H1 (cell line): Measurements from ENCODE around the gene ASAP2. TPM values are rescaled to one million over a fixed set of nuclear protein-coding genes. Genes with fewer than 3 reads are reported as not detected.

Source experiments
- CTCF ChIA-PET: fragments of 300-600 bp; sonication (Branson Sonifier 250); formaldehyde crosslinking; loops from one replicate; lab custom pipeline; 2021; ENCODE audit not compliant: partially characterized antibody; lab: Charles Lee
- POLR2A ChIA-PET: fragments of 300-600 bp; sonication (Branson Sonifier 250); formaldehyde crosslinking; loops from one replicate; lab custom pipeline; 2021; ENCODE audit warnings: inconsistent platforms; ENCODE audit not compliant: partially characterized antibody; lab: Charles Lee
- DNase-seq, 2 experiments: peaks; one replicate each; pipeline versions ENCODE4 v3.0.0 to v3.0.0-alpha.2; 2010 to 2022; ENCODE audit warnings: low spot score in 2 of 2, low read depth in 1 of 2, mixed read lengths in 1 of 2
- FAIRE-seq: peaks from 2 replicates; lab custom pipeline; 2011; peaks lifted over from hg19 to GRCh38; lab: Jason Lieb, UNC
- H2AFZ ChIP-seq: 2 replicates; pipeline ENCODE4 v1.8.1; 2012; ENCODE audit warnings: low read length, inconsistent platforms
- H2AK5ac ChIP-seq: 2 replicates; pipeline ENCODE4 v1.6.1; 2013; ENCODE audit warnings: low read depth, low read length
- H2BK120ac ChIP-seq: replicated peaks from 2 replicates; pipeline ENCODE3; 2013; ENCODE audit warnings: low read depth, low read length, inconsistent platforms
- H2BK12ac ChIP-seq: 2 replicates; pipeline ENCODE4 v1.6.1; 2013; ENCODE audit warnings: low read depth, low read length
- H2BK15ac ChIP-seq: 2 replicates; pipeline ENCODE4 v1.6.1; 2013; ENCODE audit warnings: low read length
- H2BK20ac ChIP-seq: 2 replicates; pipeline ENCODE4 v1.6.1; 2013; ENCODE audit warnings: low read length
- H2BK5ac ChIP-seq: 2 replicates; pipeline ENCODE4 v1.6.1; 2013; ENCODE audit warnings: low read depth, low read length
- H3K14ac ChIP-seq: 2 replicates; pipeline ENCODE4 v1.6.1; 2013; ENCODE audit warnings: inconsistent platforms; ENCODE audit not compliant: insufficient read length
- H3K18ac ChIP-seq: 2 replicates; pipeline ENCODE4 v1.6.1; 2013; ENCODE audit warnings: low read length; ENCODE audit errors: extremely low read depth
- H3K23ac ChIP-seq: 2 replicates; pipeline ENCODE4 v1.6.1; 2013; ENCODE audit warnings: inconsistent platforms; ENCODE audit not compliant: insufficient read length
- H3K23me2 ChIP-seq: 2 replicates; pipeline ENCODE4 v1.6.1; 2013; ENCODE audit warnings: low read depth, low read length
- H3K27ac ChIP-seq: 2 replicates; pipeline ENCODE4 v1.6.1; 2011; ENCODE audit warnings: low read depth, low read length, inconsistent platforms
- H3K27me3 ChIP-seq, 4 experiments: replicated peaks in 1 of 4; 1 replicate in 1 of 4; 2 replicates in 3 of 4; pipeline versions ENCODE4 v1.6.1 to v1.8.1; 2011 to 2013; ENCODE audit warnings: low read length in 3 of 4, mild to moderate bottlenecking in 3 of 4, inconsistent platforms in 2 of 4, mixed read lengths in 2 of 4, moderate library complexity in 1 of 4; ENCODE audit not compliant: control insufficient read depth in 3 of 4, insufficient read depth in 3 of 4; ENCODE audit errors: extremely low read depth in 1 of 4
- H3K36me3 ChIP-seq, 4 experiments: 2 replicates each; pipeline versions ENCODE4 v1.6.1 to v1.8.1; 2011 to 2013; ENCODE audit warnings: mild to moderate bottlenecking in 4 of 4, low read length in 3 of 4, moderate library complexity in 2 of 4, control low read depth in 1 of 4, inconsistent platforms in 1 of 4; ENCODE audit not compliant: insufficient read depth in 4 of 4, control insufficient read depth in 2 of 4
- H3K4ac ChIP-seq: replicated peaks from 2 replicates; pipeline ENCODE3; 2013; ENCODE audit warnings: low read length, low read depth, mixed read lengths, inconsistent platforms; ENCODE audit not compliant: insufficient read length
- H3K4me1 ChIP-seq, 4 experiments: replicated peaks in 1 of 4; 1 replicate in 1 of 4; 2 replicates in 3 of 4; pipeline versions ENCODE4 v1.6.1 to v1.8.1; 2011 to 2013; ENCODE audit warnings: low read length in 3 of 4, inconsistent platforms in 2 of 4, mixed read lengths in 1 of 4; ENCODE audit not compliant: insufficient read depth in 4 of 4, control insufficient read depth in 3 of 4
- H3K4me2 ChIP-seq, 2 experiments: 2 replicates each; pipeline versions ENCODE4 v1.6.1 to v1.8.1; 2011 to 2013; ENCODE audit warnings: low read depth in 2 of 2, low read length in 2 of 2, control low read depth in 1 of 2, inconsistent platforms in 1 of 2, mild to moderate bottlenecking in 1 of 2; ENCODE audit not compliant: insufficient read depth in 1 of 2
- H3K4me3 ChIP-seq, 4 experiments: fragments of 200-600, 300-600 bp in 1 of 4; sonication (generic), shearing (Covaris generic), sonication (Bioruptor Twin) in 1 of 4; 2 replicates each; pipeline versions ENCODE4 v1.5.1 to v1.8.1; 2011 to 2016; ENCODE audit warnings: low read length in 4 of 4, low read depth in 3 of 4, control low read depth in 2 of 4, inconsistent platforms in 2 of 4, mild to moderate bottlenecking in 2 of 4, mixed read lengths in 1 of 4, moderate library complexity in 1 of 4; ENCODE audit not compliant: insufficient read depth in 2 of 4; ENCODE audit errors: extremely low read depth in 1 of 4
- H3K56ac ChIP-seq: replicated peaks from 2 replicates; pipeline ENCODE3; 2013; ENCODE audit warnings: low read depth, mild to moderate bottlenecking, mixed read lengths, low read length, inconsistent platforms; ENCODE audit not compliant: insufficient read length
- H3K79me1 ChIP-seq: 2 replicates; pipeline ENCODE4 v1.6.1; 2013; ENCODE audit warnings: low read depth, low read length, control low read depth
- H3K79me2 ChIP-seq, 2 experiments: 2 replicates each; pipeline versions ENCODE4 v1.6.1 to v1.8.1; 2012 to 2013; ENCODE audit warnings: low read length in 2 of 2, mild to moderate bottlenecking in 2 of 2, inconsistent platforms in 1 of 2; ENCODE audit not compliant: insufficient read depth in 2 of 2, control insufficient read depth in 1 of 2
- H3K9ac ChIP-seq, 4 experiments: replicated peaks in 1 of 4; 1 replicate in 1 of 4; 2 replicates in 3 of 4; pipeline versions ENCODE4 v1.6.1 to v1.8.1; 2011 to 2013; ENCODE audit warnings: low read depth in 3 of 4, low read length in 3 of 4, control low read depth in 2 of 4, mild to moderate bottlenecking in 2 of 4, moderate library complexity in 2 of 4, inconsistent platforms in 1 of 4; ENCODE audit errors: extremely low read depth in 1 of 4
- H3K9me3 ChIP-seq, 2 experiments: 2 replicates each; pipeline versions ENCODE4 v1.6.1 to v1.8.1; 2012 to 2013; ENCODE audit warnings: mild to moderate bottlenecking in 2 of 2, moderate library complexity in 2 of 2, control low read depth in 1 of 2, inconsistent platforms in 1 of 2, low read depth in 1 of 2, low read length in 1 of 2, mixed read lengths in 1 of 2; ENCODE audit not compliant: insufficient read depth in 2 of 2
- H4K20me1 ChIP-seq, 2 experiments: replicated peaks in 1 of 2; 2 replicates each; pipeline versions ENCODE3 to v1.8.1; 2011 to 2013; ENCODE audit warnings: inconsistent platforms in 2 of 2, low read length in 2 of 2, mild to moderate bottlenecking in 1 of 2; ENCODE audit not compliant: insufficient read depth in 2 of 2, control insufficient read depth in 1 of 2
- H4K5ac ChIP-seq: 2 replicates; pipeline ENCODE4 v1.6.1; 2013; ENCODE audit warnings: low read length, low read depth, mixed read lengths, inconsistent platforms; ENCODE audit not compliant: insufficient read length
- H4K8ac ChIP-seq: 2 replicates; pipeline ENCODE4 v1.8.0; 2013; ENCODE audit warnings: mild to moderate bottlenecking, moderate library complexity, low read length, inconsistent platforms; ENCODE audit not compliant: insufficient read depth; ENCODE audit errors: extremely low read depth
- H4K91ac ChIP-seq: replicated peaks from 2 replicates; pipeline ENCODE3; 2013; ENCODE audit warnings: low read length, mixed read lengths, inconsistent platforms; ENCODE audit not compliant: insufficient read length
- BCL11A ChIP-seq, 2 experiments: IDR thresholded peaks; one replicate each; pipeline ENCODE4 v1.6.1; 2011; ENCODE audit warnings: low read depth in 2 of 2, low read length in 2 of 2, mild to moderate bottlenecking in 2 of 2
- CEBPB ChIP-seq: IDR thresholded peaks from 2 replicates; pipeline ENCODE4 v1.6.1; 2012; ENCODE audit warnings: low read depth, low read length
- GTF2F1 ChIP-seq: IDR thresholded peaks from 2 replicates; pipeline ENCODE4 v1.6.1; 2012; ENCODE audit warnings: low read depth, low read length, improper control_type of control experiment, borderline replicate concordance
- HDAC2 ChIP-seq, 2 experiments: fragments of 300-600 bp in 1 of 2; sonication (generic) in 1 of 2; IDR thresholded peaks; 2 replicates each; pipeline ENCODE4 v1.6.1; 2011 to 2012; ENCODE audit warnings: low read depth in 2 of 2, low read length in 2 of 2, mild to moderate bottlenecking in 2 of 2, moderate library complexity in 2 of 2, borderline replicate concordance in 1 of 2, inconsistent platforms in 1 of 2
- KDM5A ChIP-seq: fragments of 200-600 bp; IDR thresholded peaks from 2 replicates; pipeline ENCODE4 v1.7.1; 2012; ENCODE audit warnings: mild to moderate bottlenecking, low read length, inconsistent platforms, mixed read lengths
- MAFK ChIP-seq: IDR thresholded peaks from 2 replicates; pipeline ENCODE4 v1.6.1; 2012; ENCODE audit warnings: low read depth, mild to moderate bottlenecking, improper control_type of control experiment, low read length
- NANOG ChIP-seq: IDR thresholded peaks from 2 replicates; pipeline ENCODE4 v1.6.1; 2011; ENCODE audit warnings: low read length, low read depth, mild to moderate bottlenecking, inconsistent platforms; ENCODE audit not compliant: insufficient read depth, poor library complexity, severe bottlenecking
- PHF8 ChIP-seq: fragments of 200-600 bp; sonication (generic); conservative IDR thresholded peaks from 2 replicates; pipeline ENCODE4 v1.7.1; 2012; ENCODE audit warnings: low read depth, mild to moderate bottlenecking, inconsistent platforms, low read length, moderate library complexity
- SRF ChIP-seq: IDR thresholded peaks from 2 replicates; pipeline ENCODE4 v1.6.1; 2011; ENCODE audit warnings: mild to moderate bottlenecking, low read depth, low read length, moderate library complexity
- TBP ChIP-seq: IDR thresholded peaks from 2 replicates; pipeline ENCODE4 v1.6.1; 2011; ENCODE audit warnings: low read depth, low read length, improper control_type of control experiment
- WGBS, 2 experiments: shearing (Covaris generic) in 1 of 2; methylation state at CpG; one replicate each; pipeline versions ENCODE4 v1.1.6 to v1.1.7; 2013 to 2015; ENCODE audit warnings: low lambda C conversion rate in 2 of 2, mixed read lengths in 2 of 2, inconsistent platforms in 1 of 2, low coverage in 1 of 2, missing lambda C conversion rate in 1 of 2; ENCODE audit not compliant: insufficient replicate concordance in 2 of 2, insufficient coverage in 1 of 2, insufficient read length in 1 of 2; ENCODE audit errors: extremely low coverage in 1 of 2, missing lambda C conversion rate in 1 of 2; 5-methylcytosine and 5-hydroxymethylcytosine counted together
- polyA plus RNA-seq, 7 experiments: library from polyadenylated mRNA; depleted of rRNA in 3 of 7; stranded (reverse) in 5 of 7; unstranded in 2 of 7; fragments of >200 nt in 5 of 7; fragments of 200-250 nt in 2 of 7; gene quantifications; 1 replicate in 5 of 7; 2 replicates in 1 of 7; 4 replicates in 1 of 7; pipeline versions ENCODE4 v1.2.1 to v1.2.3, GENCODE V29; 2011 to 2013; ENCODE audit warnings: missing spikeins in 2 of 7, mixed read lengths in 2 of 7
- total RNA-seq: library from RNA; stranded (reverse); fragmentation: NEBNext Ultra II Directional; extraction: Animal tissue kit (Norgen Biotek cat#: 25700); gene quantifications from 2 replicates; pipeline ENCODE4 v1.2.1, GENCODE V29; 2021

The ASAP2 gene
- total and polyA plus RNA-seq, 2 of the 8 experiments (the other 6 are each of a cell fraction or from before 2014, with no cell fraction given), result 10.2 to 18.7 TPM

- no peak overlapping the region for H4K91ac ChIP-seq
- H3K27me3 ChIP-seq, result no peaks in the 10 kb centered on the region
- H2BK20ac ChIP-seq, result no peak overlapping the region
- no peak overlapping the region for H2BK12ac ChIP-seq
- H3K14ac ChIP-seq, result no peak overlapping the region
- H4K5ac ChIP-seq, result no peak overlapping the region
- no peak overlapping the region for H2BK5ac ChIP-seq
- H2AK5ac ChIP-seq, result no peak overlapping the region
- no peak overlapping the region for H2AFZ ChIP-seq
- 85% methylated on average over 3 of the region's 3 CpGs; no CpG with 5 or more reads in 1 of the 2 experiments for WGBS, 2 experiments
- no peak overlapping the region for H3K27ac ChIP-seq
- CTCF ChIA-PET, result no interaction called here
- DNase-seq, result no peak
- H3K79me2 ChIP-seq, result no peaks in the 10 kb centered on the region
- POLR2A ChIA-PET, result no interaction called here
- FAIRE-seq, result no peak
- TF ChIP-seq MAFK (no peak), BCL11A (IDR thresholded peaks at IDR 0.05; ENCODE audit: low read depth in 2 of 2, low read length in 2 of 2) (no peak), NANOG (no peak), GTF2F1 (no peak), CEBPB (no peak), PHF8 (no peak), KDM5A (no peak), HDAC2 (IDR thresholded peaks at IDR 0.05; ENCODE audit: borderline replicate concordance in 1 of 2, low read depth in 2 of 2, low read length in 2 of 2) (no peak), TBP (no peak), SRF (no peak)
- H2BK120ac ChIP-seq, result no peak overlapping the region
- H3K4me1 ChIP-seq, result no peaks in the 10 kb centered on the region; a peak in 1 of 7 replicates
- H3K9me3 ChIP-seq, result no peaks in the 10 kb centered on the region
- H3K23ac ChIP-seq, result no peak overlapping the region
- H3K4me3 ChIP-seq, result no peak overlapping the region
- no peak overlapping the region for H3K4me2 ChIP-seq
- no peak overlapping the region for H3K9ac ChIP-seq
- H3K23me2 ChIP-seq, result no peaks in the 10 kb centered on the region
- no peak overlapping the region for H3K56ac ChIP-seq
- no peak overlapping the region for H2BK15ac ChIP-seq
- H3K18ac ChIP-seq, result no peak overlapping the region
- no peak overlapping the region for H4K8ac ChIP-seq
- H4K20me1 ChIP-seq, result peaks cover 0 to 1% of the 10 kb centered on the region in 2 experiments
- H3K79me1 ChIP-seq, result no peaks in the 10 kb centered on the region
- no peaks in the 10 kb centered on the region; a peak in 2 of 8 replicates for H3K36me3 ChIP-seq
- H3K4ac ChIP-seq, result no peak overlapping the region
These were observed 118.8 kb downstream of the ASAP2 start for GRCh38 chr2:9325428-9325827.
